Activated CD8-positive, alpha-beta memory T cell treated with anti-CD3 and anti-CD28 coated beads for 48 hours (primary cell): ENCODE measurements around the gene PRSS27.

Source experiments
- DNase-seq, 3 experiments: peaks; one replicate each; pipeline ENCODE4 v3.0.0-alpha.2; 2020; ENCODE audit warnings: low read depth in 2 of 3, low spot score in 2 of 3

Gene PRSS27

DNA sequence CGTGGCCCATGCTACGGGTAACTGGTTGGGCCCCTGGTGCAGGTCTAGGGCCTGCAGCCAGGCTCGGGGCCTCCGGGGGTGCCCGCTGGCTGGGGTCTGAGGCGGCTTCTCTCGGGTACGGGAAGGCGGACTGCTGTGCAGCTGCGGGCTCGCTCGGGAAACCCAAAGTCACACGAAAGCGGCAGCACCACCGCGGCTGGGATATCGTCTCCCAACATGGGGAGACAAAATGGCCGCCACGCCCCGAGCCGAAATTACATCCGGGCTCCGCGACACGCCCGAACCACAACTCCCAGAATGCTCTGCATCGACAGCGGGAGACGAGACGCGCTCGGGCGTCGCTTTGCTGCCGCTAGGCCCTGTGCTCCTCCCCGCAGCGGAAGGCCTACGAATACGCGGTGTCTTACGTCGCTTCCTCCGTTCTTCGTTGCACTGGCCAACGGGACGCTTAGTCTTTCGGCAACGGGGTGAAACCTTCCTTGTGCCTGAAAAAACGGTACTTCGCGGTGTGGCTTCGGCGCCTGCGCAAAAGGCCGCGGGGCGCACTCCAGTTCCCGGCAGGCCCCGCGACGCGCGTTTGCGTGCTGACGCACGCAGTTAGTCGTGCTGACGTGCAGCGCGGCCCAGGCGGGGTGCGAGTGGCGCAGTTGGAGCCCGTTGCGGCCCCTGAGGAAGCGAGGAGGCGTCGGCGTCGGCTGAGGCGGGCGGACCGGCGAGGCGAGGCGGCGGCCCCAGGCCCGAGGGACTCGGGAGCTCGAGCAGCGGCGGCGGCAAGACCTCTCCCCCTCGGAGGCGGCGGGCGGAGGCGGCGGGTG, 32.2 kb upstream of the PRSS27 start, which contains the start of gene SRRM2:
TSS of gene SRRM2 (plus strand) at position 604 of the 815 bp plus-strand sequence. CDS start 3,727 bp downstream, outside the sequence.
- peak; percentile 86 to 92 (median 91) for DNase-seq

DNA sequence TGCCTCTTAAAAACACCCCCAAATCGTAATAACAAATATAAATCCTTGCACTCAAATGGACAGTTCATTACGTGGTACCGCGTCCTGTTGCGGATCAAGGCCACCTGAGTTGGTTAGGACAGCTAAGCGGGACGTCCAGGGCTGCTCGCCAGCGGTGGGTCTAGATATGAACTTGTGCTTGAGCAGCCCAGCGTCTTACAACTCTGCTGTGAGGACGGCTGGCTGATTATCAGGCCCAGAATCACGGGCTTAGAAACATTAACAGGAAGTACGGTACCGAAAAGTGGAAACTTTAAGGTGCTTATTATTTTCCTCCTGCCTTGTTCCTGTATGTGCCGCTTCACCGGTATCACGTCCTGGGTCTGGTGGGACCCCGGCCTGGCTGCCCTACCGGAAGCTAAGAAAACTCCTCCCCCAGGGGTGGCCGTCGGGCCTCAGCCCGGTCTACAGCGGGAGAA, 31.6 kb upstream of the PRSS27 start:
- DNase-seq = no peak

DNA sequence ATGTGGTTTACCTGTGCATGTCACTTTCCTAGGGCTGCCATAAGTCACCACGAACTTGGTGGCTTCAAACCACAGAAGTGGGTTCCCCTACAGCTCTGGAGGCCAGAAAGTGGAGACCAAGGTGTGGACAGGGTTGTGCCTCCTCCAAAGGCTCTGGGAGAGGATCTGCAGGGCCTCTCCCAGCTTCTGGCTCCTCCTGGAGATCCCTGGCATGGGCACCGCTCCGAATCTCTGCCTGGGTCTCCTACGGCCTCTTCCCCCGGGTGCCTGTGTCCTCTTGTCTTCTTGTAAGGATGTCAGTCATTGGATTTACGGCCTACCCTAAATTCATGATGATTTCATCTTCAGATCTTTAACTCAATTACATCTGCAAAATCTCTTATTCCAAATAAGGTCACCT, 29.9 kb upstream of the PRSS27 start:
- DNase-seq = no peak

DNA sequence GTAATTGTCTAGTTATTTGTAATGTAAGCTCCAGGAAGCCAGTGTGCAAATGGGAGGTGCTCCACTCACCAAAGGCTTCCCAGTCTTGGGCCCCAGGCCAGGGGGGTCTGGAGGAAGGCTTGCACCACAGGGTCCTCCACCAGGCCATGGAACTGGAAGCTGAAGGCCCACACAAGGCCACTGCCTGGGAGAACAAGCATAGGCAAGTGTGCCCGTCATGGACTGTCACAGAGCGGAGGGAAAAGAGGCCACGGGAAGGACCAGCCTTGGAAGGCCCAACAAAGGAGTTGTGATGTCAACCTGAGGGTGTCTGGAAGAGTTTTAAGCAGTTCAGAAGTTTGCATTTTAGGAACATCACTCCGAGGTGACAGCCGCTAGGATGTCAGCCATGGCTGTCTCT, 29.5 kb upstream of the PRSS27 start:
- no peak for DNase-seq

DNA sequence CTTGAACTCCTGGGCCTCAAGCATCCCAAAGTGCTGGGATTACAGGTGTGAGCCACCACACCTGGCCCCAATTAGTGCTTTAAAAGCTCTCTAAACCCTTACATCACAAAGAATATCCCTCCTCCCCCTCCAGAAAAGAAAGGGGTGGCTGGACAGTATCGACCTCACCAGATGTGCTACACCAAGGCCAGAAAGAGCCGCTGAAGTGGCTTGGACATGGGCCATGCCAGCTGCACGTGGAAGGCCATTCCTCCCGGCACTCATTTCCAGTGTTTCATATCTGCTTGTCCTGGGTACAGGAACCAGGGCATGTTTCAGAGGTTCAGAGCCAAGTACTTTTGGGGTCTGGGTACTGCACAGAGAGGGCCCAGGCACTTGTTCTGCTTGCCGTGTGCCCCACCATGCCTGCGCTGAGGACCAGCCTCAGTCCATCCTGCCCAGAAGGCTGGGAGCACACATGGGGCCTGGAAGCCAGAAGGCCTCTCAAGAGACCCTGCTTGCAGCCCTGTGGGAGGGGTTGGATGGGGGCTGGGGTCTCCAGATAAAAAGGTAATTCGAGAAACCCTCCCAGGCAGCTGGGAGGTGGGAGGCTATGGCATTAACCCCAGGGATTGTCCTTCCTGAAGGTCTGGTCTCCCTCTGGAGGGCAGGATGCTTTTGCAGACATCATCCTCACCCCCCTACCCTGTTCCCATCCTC, 28.9 kb upstream of the PRSS27 start:
- no peak for DNase-seq

DNA sequence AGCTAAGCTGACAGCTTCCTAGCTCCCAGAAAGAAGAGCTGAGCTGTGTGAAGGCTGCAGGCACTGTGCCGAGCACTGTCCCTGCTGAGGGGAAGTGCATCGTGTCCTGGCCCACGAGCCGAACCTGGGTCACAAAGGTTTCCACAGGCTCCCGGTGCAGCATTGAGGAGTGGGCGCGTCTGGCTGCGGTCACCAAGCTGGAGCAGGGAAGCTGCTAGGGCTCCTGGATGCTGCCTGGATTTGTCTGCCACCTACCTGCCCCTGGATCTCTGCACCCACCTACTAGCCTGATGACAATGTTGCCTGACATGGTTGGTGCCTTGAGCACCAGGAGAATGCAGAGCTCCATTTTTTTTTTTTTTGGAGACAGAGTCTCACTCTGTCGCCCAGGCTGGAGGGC, 25.9 kb upstream of the PRSS27 start:
- no peak for DNase-seq

DNA sequence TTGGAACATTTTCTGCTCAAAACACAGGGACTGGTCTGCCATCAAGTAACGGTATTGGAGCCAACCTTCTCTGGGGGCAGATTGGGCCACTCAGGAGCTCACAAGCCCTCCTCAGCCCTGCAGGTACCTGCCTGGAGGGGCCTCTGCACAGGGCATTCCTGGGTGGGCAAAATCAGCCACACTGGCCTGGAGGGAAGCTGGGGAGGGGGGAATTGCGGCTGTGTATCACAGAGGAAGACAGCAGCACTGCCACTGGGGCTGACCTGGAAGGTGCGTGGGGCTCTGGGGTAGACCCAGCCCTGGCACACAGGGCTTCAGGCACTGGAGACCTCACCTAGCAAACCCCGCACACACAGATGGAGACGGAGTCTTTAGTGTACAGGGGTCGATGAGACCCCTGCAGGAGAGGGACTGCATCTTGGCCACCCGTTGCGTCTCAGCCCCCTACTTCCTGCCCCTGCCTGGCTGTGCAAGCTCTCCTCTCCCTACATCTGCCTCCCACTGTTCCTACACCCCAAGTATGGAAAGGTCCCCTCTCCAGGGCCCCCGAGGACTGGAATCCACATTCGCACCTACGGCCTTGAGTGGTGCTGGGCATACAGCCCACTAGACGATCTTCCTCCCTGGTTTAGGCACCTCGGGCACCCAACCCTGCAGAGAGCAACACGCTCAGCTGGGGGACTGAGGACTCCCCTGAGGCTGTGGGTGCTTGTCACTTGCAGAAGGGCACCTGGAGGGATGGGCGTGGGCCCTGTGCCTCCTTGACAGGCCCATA, 25.3 kb upstream of the PRSS27 start:
- no peak for DNase-seq

DNA sequence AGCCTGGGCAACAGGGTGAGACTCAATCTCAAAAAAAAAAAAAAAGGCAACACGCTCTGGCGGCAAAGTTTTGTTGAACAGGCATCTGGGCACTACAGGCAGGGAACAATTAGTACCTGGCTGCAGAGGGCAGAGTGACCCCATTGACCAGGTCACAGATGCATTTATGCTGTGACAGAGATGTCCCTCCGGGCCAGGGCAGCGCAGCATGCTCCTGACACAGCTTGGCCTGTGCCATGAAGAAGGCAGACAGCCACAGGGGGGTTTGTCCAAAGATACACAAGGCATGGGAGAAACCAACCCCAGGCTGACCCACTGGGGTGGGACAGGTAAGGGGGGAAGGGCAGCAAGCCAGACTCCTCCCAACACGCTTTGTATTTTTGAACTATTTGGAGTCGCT, 24.7 kb upstream of the PRSS27 start:
- DNase-seq = no peak

DNA sequence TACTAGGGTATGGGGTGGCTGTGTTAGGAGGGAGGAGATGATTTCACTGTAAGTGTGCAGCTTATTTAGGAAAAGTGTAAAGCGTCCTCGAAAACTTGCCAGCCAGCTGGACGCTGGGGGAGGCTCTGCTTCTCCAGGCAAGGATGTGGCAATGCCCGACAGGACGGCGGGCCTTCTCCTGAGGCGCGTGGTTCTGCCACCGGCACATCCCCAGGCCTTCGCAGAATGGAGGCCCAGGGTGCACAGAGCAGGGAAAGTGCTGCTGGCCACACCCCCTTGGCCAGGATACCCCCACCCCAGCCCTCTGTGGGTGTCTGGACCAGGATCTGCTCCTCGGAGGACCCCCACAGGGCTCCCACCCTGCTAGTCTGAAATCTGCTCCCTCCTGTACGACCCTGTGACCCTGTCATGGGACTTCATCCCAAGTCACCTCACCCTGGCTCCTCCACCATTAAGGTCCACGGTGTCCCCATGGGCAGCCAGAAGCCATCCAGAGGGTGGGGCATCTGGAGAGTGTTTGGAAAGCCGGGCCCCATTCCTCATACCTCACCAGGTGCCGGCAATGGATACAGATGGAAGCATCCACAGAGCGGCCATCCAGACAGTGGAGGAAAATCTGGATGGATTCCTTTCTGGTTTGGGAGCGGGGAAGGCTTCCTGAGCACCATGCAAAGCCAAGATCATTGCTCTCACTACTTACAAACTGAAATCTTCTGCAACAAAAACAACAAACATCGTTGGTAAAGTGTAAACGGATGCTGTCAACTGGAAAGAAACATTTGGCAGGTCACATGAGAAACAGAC, 23.2 kb upstream of the PRSS27 start:
- DNase-seq = no peak

DNA sequence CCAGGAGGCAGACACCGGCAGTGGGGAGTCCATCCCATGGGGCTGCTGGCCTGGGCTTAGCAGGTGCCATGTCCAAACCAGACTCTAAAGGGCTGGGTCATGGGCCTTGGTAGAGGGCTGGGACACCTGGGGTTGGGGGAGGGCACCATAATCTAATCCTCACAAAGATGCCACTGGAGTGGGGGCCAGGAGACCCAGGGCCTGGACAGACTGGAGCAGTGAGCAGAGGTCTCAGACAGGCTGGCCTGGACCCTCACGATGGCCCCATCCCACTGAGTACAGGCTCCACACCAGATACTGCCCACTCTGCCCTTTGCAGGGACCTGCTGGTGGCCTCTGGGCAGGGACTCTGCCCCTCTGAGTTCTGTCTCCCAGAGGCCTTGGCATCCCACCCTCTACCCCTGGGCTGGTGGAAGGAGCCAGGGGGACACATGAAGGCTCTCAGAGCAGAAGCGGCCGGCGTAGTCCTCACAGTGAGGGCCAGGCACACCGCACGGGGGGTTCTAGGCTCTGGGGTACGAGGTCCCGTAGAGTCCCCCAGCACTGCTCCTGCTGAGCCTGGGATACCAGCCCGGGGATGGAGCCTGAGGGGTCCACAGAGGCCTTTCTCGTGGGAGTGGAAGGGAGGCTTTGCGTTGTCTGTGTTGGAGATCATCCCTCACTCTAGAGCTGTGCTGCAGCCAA, 22.4 kb upstream of the PRSS27 start:
- no peak for DNase-seq

DNA sequence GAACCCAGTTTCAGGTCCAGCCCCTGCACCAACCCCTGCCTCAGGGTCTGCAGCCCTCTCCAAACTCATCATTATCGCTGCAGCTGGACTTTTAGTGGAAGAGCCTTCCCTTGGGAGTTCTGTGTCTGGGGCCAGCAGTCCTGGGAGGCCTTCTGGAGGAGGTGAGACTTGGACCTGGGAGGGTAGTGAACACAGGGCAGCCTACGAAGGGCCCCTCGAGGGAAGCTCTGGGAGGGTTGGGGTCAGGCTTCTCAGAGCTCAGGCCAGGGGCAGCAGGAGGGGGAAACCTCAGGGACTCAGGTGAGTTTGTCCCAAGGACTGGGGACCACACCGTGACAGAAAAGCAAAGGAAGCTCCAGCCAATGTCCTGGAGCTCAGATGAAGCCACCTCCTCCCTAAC, 21.1 kb upstream of the PRSS27 start:
- DNase-seq = no peak

DNA sequence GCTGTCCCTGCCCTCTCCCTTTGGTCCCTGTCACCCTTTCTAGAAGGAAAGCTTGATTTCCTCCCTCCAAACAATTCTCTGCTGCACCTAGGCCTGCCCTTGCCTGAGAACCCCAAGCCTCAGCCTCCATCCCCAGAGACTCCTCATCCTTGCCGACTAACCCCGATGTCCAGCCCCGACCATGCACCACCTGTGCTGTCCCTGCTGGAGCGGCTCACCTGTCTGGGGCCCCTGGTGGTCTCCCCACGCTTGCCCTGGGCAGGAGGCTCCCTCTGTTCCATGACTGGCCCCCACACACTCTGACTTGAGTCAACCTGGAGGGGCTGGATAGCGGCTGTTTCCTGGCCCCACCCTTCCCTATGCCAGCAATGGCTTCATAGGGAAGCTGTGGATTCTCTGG, 20.5 kb upstream of the PRSS27 start:
- no peak for DNase-seq

DNA sequence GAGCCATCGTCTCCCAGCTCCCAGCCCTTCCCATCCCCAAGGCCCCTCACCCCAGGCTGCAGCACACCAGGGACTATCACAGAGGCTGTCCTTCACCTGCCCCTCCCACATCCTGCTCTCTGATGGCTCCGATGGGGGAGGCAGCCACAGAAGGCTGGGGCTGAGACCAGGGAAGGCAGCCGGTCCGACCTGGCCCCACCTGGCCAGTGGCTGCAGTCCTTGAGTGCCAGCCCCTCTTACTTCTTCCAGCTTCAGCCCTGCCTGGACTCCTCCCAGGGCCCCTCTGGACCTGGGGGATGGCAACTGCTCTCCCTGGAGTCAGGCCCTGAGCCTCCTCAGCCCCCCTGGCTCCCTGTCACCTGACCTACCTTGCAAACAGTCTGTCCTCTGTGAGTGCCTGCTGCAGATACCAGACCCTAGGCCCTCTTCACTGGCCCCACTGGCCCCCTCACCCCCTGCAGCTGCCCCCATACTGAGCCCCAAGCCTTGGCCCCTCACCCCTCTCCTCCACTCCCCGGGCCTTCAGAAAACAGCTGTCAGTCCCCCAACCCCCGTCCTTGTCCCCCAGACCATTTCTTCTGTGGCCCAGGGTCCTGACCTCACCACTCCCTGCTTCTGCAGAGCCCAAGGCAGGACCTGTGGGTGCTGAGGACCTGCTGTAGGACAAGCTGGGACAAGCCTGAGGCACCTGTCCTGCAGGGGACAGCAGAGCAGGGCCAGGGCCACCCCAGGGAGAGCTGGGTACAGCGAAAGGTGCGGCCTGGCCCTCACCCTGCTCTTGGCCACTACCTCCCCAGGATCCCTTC, 19.8 kb upstream of the PRSS27 start:
- DNase-seq = no peak

DNA sequence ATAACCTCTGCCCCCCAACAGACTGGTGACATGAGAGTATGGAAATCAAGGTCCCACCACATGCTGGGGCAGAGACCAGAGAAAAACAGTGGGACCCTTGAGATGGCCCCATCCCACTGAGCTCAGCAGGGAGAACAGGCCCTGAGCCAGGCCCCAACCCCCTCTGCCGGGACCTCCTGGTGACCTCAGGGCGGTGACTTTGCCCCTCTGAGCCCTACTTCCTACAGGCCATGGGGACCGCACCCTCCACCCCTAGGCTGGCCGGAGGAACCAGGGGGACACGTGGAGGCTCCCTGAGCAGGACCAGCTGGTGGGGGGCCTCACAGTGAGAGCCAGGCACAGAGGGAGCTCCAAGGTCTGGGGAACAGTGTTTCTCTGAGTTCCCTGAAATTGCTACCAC, 18.6 kb upstream of the PRSS27 start:
- no peak for DNase-seq

DNA sequence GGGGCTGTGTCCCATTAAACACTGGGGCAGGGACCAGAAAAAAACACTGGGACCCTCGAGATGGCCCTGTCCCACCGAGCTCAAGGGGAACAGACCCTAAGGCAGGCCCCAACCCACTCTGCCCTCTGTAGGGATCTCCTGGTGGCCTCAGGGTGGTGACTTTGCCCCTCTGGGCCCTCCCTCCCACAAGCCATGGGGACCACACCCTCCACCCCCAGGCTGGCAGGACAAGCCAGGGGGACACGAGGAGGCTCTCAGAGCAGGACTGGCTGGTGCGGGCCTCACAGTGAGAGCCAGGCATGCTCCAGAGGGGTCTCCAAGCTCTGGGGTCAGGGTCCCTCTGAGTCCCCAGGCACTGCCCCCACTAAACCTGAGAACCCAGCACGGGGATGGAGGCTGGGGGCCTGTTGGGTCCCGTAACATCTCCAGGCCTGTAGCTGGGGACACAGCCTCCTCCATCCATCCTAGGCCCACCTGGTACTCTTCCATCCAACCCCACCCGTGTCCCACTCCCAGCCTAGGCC, 17.9 kb upstream of the PRSS27 start:
- DNase-seq = no peak

DNA sequence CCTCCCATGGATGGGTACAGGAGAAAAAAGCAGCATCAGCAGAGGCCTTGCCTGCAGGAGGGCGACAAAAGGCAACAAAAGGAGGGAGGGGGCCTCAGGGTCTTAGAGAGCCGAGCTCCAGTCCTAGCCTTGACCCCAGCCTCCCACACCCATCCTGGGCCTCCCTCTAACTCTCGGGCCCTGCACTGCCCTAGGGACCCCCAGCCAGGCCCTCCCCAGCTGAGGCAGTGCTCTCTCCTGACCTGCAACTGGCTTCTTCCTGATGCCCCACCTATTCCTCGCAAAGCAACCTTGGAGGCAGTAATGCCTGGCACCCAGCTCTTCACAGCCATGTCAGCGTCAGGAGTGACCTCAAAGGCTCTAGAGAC, 17.2 kb upstream of the PRSS27 start:
- DNase-seq = no peak

DNA sequence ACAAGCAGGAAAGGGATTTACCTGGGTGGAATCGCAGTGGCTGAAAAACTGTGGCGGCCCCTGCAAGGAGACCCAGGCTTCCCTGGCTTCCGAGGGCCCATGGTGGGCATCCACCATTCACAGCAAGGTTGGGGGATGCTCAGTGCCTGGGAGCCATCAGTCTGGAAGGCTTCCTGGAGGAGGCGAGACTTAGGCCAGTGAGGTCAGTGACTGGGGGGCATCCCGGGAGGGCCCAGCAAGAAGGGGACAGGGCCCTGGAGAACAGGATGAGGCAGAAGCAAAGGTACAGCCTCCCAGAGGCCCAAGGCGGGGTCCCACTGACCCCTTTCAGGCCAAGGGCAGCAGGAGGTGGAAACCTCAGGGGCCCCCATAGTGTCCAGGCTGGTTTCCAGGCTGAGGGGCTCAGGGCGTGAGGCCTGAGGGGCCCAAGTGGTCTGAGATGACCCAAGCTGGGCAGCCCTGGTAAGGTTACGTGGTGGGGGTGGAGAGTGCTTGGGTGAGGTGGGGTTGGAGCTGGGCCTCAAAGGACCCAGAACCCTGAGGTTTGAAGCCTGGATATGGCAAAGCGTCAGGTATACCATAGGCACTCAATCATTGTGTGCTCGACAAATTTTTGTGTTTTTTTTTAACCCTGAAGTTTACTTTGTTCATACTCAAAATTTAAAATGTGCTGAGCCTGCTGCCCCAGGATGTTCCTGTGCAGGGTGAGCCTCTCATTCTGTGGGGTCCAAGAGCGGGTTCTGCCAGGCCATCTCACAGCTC, 16.6 kb upstream of the PRSS27 start:
- no peak for DNase-seq

DNA sequence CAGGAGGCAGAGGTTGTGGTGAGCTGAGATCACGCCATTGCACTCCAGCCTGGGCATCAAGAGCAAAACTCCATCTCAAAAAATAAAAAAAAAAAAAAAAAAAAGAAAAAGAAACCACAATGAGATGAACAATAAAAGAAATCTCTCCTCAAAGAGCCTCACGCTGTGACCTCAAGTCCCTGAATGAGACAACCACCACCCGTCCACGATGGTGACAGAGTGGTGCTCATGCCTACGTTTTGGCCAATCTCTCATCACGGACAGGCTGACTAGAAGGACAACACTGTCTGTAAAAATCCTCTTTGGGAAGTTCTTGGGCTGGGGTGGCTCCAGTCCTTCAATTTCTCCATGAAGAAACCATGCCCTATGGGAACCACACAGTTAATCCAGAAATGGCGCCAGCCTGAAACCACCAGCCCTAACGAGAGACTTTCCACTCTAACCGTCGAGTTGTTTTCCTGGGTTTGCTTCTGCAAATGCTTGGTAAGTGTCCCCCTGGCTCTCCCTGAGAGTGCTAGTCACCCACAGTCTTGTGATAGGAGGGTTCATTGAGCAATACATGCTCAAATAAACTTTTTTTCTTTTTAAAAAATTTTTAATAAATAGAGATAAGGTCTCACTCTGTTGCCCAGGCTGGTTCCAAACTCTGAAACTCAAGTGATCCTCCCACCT, 15.0 kb upstream of the PRSS27 start:
- DNase-seq = no peak
